GM12892 (cell line): ENCODE measurements around the gene RASSF5.

Experiments used
- POLR2A ChIP-seq: IDR thresholded peaks from 2 replicates; pipeline ENCODE4 v1.6.1; 2011; ENCODE audit warnings: low read depth, low read length, control low read depth
- POLR2AphosphoS5 ChIP-seq: IDR thresholded peaks from 2 replicates; pipeline ENCODE4 v1.6.1; 2011; ENCODE audit warnings: low read depth, low read length, control low read depth
- TAF1 ChIP-seq: IDR thresholded peaks from 2 replicates; pipeline ENCODE4 v1.6.1; 2011; ENCODE audit warnings: low read depth, mild to moderate bottlenecking, control low read depth, low read length, borderline replicate concordance

- no peak for TF ChIP-seq POLR2A
- TF ChIP-seq TAF1 = no peak
- TF ChIP-seq POLR2AphosphoS5 = no peak
Observed at GRCh38 chr1:206476058-206476457, 31.3 kb upstream of the RASSF5 start.
